NCI-H2107 treated with DMSO at 0.1 percent for 48 hours (cell line): ENCODE measurements around the gene IQCK.

ENCODE experiments used
- DNase-seq: peaks from one replicate; lab custom pipeline; 2025; ENCODE audit not compliant: unreplicated experiment; lab: John Stamatoyannopoulos, UW

IQCK gene

GRCh38 chr16:19879241-19879792 is 161.2 kb downstream of the IQCK start:
- peak; percentile 79 for DNase-seq

DNA sequence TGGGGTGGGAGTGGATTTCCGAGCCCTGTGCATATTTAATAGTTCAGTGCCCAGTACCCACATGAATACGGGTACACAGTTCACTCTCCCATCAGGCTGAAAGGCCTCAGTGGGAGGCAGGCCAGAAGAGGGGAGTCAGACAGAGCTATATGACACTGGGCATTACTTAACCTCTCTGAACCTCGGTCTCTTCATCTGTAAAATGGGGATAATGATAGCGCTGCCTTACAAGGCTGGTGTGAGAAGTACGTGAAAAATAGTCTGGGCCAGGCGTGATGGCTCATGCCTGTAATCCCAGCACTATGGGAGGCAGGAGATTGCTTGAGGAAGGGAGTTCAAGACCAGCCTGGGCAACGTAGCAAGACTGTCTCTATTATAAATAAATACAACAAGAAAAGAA is 163.0 kb downstream of the IQCK start:
- DNase-seq = no peak

- DNase-seq = no peak
These were observed 163.7 kb downstream of the IQCK start for GRCh38 chr16:19881783-19882182.

- DNase-seq = no peak
These were observed 164.1 kb downstream of the IQCK start for GRCh38 chr16:19882186-19882585.

DNA sequence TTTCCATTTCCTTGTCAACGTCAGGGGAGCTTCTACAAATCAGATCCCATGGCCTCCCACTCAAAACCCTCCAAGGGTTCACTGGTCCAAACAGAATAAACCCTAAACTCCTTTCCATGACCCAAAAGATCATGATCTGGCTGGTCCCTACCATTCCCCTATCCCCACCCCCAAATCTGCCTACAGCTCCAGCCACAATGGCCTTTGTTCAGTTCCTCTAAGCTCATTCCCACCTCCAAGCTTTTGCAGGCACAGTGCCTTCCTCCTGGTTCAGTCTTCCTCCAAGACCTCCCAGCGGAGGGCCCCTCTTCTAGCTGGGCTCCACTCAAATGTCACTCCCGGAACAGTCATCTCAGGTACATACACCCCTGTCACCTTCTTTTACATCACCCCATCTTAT is 164.6 kb downstream of the IQCK start:
- no peak for DNase-seq

GRCh38 chr16:19883296-19883965 is 165.4 kb downstream of the IQCK start:
- peak; percentile 28 for DNase-seq

DNA sequence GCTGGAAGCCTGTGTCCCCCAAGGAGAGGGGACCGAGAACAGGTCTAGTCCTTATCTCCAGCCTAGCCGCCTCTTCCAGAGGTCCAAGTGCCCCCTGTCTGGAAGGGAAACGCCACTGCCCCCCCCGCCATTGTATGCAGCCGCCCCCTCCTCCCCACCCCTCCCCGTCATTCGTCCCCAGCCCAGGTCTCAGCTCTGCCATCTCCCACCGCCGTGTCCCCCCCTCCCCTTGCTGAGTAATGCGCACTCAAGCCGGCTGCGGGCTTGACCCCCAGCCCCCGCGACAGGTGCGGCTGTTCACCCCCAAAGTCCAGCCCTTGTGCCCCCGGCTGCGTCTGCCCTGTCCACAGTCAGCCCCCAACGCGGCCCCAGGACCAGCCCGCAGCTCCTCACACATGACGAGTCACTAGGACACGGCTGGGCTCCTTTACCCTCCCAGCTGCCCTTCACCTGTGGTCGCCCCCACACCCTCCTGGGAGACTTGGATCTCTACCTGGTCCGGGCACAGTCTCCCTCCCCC is 166.0 kb downstream of the IQCK start:
- no peak for DNase-seq

DNA sequence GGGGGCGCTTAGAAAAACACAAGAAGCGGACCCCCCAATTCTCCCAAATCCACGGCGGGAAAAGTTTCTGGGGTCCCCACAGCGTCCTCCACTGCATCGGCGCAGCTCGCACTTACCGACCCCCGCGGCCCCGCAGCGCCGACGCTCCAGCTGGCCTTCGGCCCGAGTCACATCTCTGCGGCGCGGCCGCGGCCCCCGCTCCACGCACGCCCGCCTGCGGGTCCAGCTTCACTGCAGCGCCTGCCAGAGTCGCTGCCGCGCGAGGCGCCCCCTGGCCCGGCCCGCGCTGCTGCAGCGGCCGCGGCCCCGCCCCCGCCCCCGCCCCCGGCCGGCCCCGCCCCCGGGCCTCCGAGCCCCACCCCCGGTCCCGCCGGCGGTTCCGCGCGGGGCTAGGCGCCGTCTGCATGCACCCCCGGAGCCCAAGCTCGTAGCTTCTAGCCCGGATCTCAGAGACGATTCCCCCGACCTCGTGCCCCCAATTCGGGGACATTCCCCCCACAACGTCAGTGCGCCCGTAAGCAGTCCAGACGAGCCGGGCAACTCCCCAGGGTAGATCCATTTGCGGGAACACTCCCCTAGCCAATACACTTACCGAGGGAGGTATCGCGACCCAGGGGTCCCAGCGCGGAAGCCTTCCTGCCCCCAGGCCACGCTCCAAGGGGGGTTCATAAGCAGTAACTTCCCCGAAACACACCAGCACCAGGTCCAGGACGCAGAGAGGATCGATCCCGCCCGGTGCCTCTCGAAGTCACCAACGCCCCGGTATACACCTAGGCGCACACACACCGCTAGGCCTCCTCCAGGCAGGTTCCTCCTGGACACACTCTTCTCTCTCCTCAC is 166.8 kb downstream of the IQCK start, which contains the start of gene GPRC5B:
GPRC5B (minus strand) TSS at position 238 of the 840 bp plus-strand sequence. CDS start 12,003 bp downstream, outside the sequence.
- peak; percentile 10 for DNase-seq

DNA sequence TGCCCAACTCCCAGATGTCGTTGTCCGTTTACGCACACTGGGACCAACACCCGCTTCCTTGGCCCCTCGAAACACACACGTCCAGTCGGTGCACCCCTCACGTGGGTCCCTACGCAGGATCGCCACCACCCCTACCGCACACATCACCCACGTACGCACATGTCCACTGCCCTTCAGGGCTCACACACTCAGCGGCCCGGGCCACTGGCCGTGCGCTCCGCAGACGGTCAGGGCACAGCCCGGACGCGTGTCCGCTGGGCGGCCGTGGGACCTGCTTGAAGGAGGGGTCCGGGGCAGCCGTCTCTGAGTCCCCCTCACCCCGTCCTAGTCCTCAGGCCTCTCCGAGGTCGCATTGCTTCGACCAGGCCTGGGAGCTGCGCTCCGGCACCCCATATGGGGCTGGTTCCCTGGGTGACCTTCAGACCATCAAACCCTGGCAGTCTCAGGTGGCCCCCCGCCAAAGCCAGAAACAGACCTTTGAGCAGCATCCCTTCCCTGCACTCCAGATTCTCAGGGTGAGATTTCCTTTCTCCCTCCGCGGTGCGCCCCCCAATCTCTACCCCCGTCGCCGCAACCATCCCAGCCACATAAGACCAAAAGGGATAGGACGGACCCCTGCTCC is 167.5 kb downstream of the IQCK start:
- no peak for DNase-seq

DNA sequence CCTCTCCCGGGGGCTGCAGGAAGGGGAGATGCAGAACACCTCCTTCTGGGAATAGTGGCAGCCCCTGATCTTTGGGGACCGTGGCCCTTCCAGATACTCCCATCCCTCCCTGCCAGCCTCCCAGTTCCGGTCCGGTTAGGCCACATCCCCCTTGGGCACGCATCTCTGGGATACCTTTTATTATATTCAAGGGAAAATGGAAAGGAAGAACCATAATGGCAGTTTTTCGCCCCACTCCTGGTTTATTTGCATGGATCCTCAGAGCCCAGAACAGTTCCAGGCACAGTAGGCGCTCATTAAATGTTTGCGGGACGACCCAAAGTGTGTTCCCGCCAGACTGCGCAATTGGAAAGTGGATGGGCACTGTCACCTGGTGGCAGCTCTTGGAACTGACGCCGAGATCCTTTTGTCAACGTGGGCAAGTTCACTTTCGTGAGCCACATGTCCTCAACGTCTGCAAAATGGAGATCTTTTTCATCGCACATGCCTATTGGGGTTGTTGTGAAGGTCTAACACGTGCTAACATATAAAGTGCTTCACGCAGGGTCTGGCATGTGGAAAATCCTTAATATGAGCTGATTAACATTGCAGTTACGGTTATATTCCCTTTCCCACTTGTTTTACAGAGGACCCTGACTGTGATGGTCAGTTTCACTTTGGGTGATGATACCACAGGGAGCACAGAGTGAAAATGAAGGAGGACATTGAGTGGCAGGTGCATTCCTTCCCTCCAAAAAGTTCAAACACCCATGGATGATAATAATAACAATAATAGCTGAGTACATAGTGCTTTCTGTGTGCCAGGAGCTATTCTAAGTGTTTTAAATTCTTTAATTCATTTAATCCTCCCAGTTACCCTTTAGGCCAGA is 168.2 kb downstream of the IQCK start:
- DNase-seq = peak; percentile 70

- no peak for DNase-seq
These were observed 170.8 kb downstream of the IQCK start for GRCh38 chr16:19888834-19889233.

DNA sequence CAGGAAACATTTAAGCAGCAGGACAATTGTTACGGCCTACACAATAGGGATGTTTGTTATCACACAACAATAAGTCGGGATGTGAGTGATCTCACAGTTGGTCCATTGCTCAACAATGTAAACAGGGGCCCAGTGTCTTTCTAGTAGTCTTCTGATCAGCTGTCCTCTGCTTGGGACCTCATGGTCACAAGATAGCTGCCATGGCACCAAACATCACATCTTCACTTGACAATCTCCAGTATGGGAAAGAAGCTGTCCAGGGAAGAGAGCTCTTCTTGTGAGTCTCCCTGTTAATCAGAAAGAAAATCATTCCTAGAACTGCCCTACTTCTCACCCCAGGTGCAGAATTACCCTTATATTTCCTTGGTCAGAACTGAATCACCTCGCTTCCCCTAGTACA is 172.8 kb downstream of the IQCK start:
- DNase-seq = no peak

DNA sequence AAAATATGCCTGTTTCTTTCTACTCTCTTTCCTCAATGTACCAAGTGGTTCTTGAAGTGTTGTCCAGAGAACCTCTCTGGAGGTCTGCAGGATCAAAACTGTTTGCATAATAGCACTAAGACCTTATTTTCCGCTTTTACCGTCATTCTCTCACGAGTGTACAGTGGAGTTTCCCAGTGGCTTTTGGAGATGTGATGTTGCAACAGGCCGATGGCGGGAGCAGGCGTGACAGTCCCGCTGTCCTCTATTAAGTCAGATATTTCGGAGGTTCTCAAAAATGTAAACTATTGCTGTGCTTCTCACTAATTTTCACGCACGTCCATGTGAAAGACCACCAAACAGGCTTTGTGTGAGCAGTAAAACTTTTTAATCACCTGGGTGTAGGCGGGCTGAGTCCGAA is 174.8 kb downstream of the IQCK start:
- no peak for DNase-seq

GRCh38 chr16:19894586-19894985 is 176.5 kb downstream of the IQCK start:
- DNase-seq = no peak

- no peak for DNase-seq
These were observed 178.9 kb downstream of the IQCK start for GRCh38 chr16:19896951-19897350.

DNA sequence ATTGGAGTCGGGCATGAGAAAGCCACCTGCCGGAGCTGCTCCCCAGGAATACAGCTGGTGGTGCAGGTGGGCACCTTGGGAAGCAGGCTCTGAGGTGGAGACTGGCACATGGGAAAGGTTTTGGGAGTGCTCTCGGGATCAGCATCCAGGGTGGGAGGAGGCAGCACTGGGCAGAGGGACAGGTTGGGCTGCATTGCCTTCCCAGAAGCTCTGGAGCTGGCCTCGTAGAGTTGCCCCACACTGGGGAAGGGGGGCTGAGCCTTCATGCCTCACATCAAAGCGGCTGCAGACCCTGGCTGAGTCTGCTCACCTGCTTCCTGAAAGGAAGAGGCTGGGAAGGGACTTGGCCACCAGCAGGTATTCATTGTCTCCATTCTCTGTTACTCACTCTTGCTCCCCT is 180.1 kb downstream of the IQCK start:
- no peak for DNase-seq

- DNase-seq = peak; percentile 60
These were observed 181.0 kb downstream of the IQCK start for GRCh38 chr16:19898924-19899604.

DNA sequence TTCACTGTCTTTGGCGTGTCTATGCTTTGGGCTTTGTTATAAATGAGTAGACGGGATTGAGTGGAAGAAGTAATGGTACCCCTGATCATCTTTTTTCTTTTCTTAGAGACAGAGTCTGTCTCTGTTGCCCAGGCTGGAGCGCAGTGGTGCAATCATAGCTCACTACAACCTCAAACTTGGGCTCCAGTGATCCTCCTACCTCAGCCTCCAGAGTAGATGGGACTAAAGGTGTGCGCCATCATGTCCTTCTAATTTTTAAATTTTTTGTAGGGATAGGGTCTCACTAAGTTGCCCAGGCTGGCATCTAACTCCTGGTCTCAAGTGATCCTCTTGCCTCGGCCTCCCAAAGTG is 181.5 kb downstream of the IQCK start:
- no peak for DNase-seq

DNA sequence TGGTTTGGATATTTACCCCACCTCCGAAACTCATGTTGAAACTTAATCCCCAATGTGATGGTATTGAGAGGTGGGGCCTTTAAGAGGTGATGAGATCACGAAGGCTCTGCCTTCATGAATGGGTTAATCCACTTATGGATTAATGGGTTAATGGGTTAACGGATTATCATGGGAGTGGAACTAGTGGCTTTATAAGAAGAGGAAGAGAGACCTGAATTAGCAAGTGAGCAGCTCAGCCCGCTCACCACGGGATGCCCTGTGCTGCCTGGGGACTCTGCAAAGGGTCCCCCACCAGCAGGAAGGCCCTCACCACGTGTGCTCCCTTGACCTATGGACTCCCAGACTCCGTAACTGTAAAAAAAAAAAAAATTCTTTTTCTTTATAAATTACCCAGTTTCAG is 183.1 kb downstream of the IQCK start:
- no peak for DNase-seq
